GM12875 (cell line): Measurements from ENCODE around the gene TREML4.

ENCODE experiments used
- H3K4me3 ChIP-seq: one replicate; pipeline ENCODE4 v1.5.1; 2011; ENCODE audit warnings: low read depth, low read length, control low read depth
- CTCF ChIP-seq: IDR thresholded peaks from 2 replicates; pipeline ENCODE4 v1.5.1; 2011; ENCODE audit warnings: low read depth, mild to moderate bottlenecking, control low read depth, inconsistent platforms, low read length, moderate library complexity, borderline replicate concordance; ENCODE audit not compliant: insufficient read depth

Gene TREML4

GRCh38 chr6:41280381-41281057 is 52.4 kb downstream of the TREML4 start:
- H3K4me3 ChIP-seq = no peak overlapping the region
- no peak for TF ChIP-seq CTCF

- no peak overlapping the region for H3K4me3 ChIP-seq
These were observed 55.5 kb downstream of the TREML4 start for GRCh38 chr6:41283600-41283999.

DNA sequence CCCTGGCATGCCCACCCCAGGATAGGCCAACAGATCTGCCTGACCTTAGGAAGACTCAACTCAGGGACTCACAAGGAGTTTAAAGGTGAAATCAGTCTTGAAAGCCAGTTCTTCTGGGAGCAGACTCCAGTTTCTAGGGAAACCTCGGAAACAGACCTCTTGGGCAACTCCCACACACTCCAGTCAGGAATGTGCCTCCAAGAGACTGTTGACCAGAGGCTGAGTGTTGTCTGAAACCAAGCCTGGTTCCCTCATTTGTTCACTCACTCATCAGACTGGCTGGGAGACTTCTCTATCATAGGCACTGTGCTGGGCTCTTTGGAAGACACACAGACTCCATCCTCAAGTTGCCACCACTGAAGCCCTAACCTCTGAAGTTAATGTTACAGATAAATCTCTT is 56.6 kb downstream of the TREML4 start:
- TF ChIP-seq CTCF = no peak
- H3K4me3 ChIP-seq = no peak overlapping the region

More at GRCh38 chr6:41283600-41283999, 55.5 kb downstream of the TREML4 start:
- TF ChIP-seq CTCF = no peak

DNA sequence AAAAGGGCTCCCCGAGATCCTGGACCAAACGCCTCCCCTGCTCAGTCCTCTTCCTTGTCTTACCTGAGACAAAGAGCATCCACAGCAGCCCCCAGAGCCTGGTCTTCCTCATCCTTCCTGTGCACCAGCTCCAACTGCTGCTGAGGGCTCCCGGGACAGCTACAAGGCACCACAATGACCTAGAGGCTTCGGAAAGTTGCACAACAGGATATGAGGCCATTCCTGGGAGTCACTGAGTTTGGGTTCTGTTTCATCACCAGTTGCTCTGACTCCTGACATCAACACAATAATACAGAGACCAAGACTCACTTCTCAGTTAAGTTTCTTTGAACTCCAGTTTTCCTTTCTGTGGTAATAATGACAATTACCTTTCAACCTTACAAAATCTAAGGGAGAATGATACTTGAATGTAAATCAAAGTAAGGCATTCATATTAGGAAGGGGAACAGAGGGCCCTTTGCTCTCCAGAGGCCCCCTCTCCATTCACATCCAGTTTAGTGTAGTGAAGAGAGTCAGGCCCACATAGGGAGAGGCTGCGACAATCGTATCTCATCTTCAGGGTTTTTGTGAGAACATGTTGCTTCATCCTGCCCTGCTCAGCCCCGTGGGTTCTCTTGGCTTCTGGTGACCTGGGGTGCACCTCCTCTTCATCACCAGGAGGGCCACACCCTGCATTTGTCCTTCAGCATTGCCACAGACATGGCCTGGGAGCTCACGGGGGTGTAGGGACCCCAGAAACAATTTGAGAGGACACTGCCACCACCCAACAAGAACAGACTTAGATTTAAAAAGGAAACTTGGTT is 58.6 kb downstream of the TREML4 start, which contains the start of gene TREM1:
TSS of gene TREM1 (minus strand) at position 139 of the 803 bp plus-strand sequence. CDS start at position 112, 27 bp downstream.
- TF ChIP-seq CTCF = no peak
- H3K4me3 ChIP-seq = no peak within 1 kb of the TSS

GRCh38 chr6:41288030-41288753 is 60.0 kb downstream of the TREML4 start:
- no peak overlapping the region for H3K4me3 ChIP-seq
- no peak for TF ChIP-seq CTCF
